Activated CD4-positive, alpha-beta T cell treated with anti-CD3 and anti-CD28 coated beads, Interleukin-2, Interleukin-4, amounts not matched to agents 100 ng/mL and 50 ng/mL, durations not matched to agents 16 hours and 8 hours (primary cell): ENCODE data around the gene PDZD8.

Source experiments
- DNase-seq: peaks from one replicate; pipeline ENCODE4 v3.0.0-alpha.2; 2020; ENCODE audit warnings: low spot score

The PDZD8 gene, protein sequence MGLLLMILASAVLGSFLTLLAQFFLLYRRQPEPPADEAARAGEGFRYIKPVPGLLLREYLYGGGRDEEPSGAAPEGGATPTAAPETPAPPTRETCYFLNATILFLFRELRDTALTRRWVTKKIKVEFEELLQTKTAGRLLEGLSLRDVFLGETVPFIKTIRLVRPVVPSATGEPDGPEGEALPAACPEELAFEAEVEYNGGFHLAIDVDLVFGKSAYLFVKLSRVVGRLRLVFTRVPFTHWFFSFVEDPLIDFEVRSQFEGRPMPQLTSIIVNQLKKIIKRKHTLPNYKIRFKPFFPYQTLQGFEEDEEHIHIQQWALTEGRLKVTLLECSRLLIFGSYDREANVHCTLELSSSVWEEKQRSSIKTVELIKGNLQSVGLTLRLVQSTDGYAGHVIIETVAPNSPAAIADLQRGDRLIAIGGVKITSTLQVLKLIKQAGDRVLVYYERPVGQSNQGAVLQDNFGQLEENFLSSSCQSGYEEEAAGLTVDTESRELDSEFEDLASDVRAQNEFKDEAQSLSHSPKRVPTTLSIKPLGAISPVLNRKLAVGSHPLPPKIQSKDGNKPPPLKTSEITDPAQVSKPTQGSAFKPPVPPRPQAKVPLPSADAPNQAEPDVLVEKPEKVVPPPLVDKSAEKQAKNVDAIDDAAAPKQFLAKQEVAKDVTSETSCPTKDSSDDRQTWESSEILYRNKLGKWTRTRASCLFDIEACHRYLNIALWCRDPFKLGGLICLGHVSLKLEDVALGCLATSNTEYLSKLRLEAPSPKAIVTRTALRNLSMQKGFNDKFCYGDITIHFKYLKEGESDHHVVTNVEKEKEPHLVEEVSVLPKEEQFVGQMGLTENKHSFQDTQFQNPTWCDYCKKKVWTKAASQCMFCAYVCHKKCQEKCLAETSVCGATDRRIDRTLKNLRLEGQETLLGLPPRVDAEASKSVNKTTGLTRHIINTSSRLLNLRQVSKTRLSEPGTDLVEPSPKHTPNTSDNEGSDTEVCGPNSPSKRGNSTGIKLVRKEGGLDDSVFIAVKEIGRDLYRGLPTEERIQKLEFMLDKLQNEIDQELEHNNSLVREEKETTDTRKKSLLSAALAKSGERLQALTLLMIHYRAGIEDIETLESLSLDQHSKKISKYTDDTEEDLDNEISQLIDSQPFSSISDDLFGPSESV

DNA sequence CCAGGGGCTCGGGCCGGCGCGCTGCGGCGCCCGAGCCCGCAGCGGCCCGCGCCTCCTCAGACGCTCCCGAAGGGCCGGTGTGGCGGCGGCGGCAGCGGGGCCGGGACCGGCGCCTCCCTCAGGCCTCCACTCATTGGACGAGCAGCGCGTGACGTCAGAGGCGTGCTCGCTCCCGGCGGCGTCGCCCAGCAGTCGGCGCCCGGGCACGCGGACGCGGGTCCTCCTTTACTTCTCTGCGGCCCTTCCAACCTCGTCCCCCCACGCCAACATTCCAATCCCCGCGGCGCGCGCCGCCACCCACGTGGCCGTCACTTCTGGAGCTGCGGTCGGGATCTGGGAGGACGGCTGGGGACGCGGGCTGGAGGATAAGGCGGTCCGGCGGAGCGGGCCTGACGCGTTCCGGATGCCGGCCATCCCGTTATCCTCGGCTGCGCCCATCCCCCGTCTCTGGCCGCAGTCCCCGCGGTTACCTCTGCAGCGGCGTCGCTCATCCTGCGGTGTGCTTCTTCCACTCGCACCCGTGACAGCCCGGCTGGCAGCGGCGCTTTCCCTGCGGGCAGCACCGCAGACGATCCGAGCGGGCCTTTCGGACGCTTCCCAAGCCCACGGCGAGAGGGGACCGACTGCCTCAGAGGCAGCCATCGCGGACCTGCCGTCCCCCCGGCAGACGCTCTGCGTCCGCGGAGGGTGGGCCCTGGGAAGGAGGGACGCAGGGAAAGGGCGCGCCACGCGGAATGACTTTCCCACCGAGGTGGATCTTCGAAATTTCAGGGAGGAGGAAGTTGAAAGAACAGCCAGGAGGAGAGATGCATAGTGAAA is at the start of gene PDZD8:
Gene PDZD8 (minus strand): TSS at position 81 of the 819 bp plus-strand sequence. CDS start 213 bp downstream, outside the sequence.
- DNase-seq, result peak; percentile 92

DNA sequence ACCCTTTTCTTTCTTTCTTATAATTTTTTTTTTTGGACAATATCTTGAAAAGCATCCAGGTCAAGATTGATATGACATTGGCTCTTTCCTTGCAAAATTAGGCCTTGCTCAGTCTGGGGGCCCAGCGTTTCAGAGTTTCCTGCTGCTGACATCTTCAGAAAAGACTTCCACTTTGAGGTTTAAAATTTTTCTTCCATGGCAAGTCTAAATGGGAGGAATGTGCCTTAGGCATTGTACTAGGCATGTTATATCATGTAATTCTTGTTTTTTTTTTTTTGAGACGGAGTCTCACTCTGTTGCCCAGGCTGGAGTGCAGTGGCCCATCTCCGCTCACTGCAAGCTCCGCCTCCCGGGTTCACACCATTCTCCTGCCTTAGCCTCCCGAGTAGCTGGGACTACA is 48.9 kb upstream of the PDZD8 start:
- no peak for DNase-seq

DNA sequence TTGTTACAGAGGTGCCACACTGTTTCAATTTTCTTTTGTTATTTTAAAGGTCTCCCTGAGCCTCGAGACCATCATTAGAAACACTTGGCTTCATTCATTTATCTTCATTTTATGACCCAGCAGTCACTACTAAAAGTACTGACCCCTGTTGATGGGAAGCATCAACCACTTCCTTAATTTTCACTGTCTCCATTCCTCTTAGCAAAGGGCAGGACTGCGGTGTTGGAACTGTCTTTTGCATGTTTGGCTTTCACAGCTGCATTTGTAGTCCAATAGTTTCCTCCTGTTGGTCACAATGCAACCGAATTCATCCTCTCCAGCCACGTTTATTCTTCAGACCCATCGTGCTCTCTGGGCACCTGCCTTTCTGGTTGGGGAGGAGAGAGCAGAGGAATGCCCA is 46.7 kb upstream of the PDZD8 start:
- no peak for DNase-seq

DNA sequence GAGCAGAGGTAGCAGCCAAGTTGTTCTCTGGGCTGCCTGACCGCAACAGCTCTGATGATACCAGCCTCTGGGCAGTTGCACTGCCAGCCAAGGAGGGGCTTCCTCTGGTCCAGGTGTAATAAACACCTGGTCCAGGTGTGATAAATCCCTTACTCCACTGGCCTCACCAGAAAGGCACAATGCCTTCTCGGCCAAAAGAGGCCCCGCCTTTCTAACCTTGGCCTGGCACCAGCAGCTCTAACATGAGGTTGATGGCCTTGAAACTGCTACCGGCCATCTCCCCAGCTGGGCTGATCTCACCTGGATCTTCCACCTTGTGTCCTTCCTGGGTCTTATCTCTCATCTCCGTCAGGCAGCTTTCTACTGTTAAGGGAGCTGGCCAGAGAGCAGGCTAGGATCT is 45.5 kb upstream of the PDZD8 start:
- no peak for DNase-seq

DNA sequence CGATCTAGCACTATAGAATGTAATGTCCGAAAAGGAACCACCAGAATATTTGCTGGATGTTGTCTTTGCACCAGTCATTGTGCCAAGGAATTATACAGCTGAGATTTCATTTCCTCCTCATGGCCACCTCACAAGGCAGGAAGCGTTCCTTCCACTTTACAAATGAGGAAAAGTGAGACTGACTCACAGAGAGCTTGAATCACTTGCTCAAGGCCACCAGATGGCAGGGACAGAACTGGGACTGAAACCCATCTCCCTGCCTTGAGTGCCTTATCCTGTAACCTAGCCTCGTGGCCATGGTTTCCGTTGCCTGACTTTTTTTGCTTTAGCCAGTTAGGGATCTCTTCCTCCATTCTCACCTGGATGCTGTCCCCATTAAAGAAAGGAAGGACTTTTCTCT is 44.7 kb upstream of the PDZD8 start:
- no peak for DNase-seq

DNA sequence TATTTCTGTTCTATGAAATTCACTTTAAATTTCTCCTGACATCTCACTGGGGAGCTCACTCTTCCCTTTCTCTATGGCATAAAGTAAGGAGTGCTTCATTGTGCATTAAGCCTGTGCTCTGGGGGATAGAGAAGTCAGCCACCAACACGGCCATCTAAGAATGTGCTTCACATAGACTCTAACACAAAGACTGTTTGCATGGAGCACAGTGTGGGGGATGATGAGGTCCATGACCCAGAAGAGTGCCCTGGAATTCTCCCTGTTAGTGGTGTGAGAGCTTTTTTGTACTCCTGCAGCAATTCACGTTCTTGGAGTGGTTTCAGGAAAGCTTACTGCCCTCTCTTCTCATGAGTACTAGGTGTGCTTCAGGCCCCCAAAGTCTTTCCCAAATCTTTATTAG is 43.9 kb upstream of the PDZD8 start:
- no peak for DNase-seq

DNA sequence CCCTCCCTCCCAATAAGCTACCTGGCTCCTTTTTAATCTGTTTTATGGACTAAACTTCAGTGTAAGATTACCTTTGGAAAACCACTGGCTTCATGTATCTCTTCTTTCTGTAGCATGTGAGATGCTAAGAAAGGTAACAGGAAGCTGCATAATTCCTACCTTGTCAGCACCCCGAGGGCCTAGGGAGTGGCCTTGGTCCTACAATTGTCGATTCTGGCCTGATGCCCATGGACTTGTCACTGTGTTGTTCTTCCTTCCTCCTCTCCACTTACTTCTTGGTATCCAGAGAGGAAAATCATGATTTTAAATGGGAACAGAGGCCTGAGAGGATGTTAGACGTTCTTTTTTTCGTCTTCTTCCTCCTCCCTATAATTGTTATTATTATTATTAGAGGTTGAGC is 42.9 kb upstream of the PDZD8 start:
- DNase-seq, result no peak

DNA sequence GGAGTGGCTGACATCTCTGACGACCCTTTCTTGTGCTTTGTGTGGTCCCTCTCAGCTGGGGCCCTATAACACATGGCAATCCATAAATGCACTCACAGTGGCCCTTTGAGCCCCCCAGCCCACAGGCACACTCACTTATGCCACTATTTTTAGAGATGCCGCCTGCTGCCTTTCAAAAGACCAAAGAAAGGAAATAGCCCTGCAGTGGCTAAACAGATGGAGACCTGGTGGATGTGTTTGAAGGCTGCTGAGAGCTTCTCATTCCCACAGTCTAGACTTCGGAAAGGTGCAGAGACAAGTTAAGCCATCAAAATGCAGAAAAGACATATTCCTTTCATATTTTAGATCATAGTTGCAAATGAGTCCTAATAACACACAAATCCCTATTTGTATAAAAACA is 42.0 kb upstream of the PDZD8 start:
- no peak for DNase-seq

DNA sequence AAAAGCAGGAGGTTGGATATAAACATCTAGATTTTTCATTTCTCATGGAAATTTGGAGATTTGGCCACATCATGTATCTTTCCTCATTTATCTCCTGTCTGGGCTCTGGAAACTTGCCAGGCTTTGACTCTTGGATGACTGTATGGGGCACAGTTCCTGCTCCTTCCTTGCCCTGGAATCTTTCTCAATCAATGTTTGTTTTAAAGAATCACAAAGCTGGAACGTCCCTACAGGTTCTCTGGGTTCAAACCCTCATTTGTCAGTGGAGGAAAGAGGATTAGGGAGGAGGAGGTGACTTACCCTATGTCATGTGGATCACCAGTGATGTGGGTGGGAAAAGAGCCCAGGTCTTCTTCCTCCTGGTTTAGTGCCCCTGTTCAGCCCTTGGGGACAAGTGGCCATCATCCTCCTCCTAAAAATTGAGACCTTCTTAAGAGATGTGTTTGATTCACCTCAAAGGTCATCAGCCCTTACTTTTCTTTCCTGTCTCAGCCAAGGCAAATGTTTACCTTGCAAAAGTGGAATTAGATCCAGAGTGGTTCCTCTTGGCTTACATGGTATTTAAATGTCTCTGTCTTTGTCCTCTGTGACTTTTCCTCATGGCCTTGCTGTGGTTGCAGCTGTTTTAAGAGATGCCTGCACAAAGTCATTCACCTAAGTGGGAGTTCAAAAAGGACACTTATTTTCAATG is 38.8 kb upstream of the PDZD8 start:
- DNase-seq, result no peak

DNA sequence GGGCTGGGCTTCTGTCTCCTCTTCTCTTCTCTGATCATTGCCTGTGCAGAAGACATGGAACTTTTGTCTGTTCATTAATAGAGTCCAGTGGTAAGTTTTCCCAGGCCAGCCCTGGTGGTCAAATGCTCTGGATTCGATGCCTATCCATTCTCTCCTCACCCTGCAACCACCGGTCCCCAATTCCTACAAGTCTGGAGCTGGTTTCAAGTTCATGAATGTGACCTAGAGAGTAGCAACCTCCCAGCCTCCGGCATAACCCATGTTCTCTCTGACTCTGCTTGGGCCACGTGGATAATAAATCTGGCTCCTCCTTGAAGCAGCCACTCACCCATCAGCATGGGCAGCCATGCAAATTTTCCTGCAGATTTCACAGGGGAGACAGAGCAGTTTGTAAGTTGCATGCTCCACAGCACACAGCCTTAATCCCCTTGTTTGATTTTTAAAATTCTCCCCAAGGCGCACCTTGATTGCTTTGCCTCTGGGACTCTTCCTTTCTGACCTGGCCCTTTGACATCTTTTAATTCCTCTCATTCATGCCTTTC is 37.3 kb upstream of the PDZD8 start:
- no peak for DNase-seq

DNA sequence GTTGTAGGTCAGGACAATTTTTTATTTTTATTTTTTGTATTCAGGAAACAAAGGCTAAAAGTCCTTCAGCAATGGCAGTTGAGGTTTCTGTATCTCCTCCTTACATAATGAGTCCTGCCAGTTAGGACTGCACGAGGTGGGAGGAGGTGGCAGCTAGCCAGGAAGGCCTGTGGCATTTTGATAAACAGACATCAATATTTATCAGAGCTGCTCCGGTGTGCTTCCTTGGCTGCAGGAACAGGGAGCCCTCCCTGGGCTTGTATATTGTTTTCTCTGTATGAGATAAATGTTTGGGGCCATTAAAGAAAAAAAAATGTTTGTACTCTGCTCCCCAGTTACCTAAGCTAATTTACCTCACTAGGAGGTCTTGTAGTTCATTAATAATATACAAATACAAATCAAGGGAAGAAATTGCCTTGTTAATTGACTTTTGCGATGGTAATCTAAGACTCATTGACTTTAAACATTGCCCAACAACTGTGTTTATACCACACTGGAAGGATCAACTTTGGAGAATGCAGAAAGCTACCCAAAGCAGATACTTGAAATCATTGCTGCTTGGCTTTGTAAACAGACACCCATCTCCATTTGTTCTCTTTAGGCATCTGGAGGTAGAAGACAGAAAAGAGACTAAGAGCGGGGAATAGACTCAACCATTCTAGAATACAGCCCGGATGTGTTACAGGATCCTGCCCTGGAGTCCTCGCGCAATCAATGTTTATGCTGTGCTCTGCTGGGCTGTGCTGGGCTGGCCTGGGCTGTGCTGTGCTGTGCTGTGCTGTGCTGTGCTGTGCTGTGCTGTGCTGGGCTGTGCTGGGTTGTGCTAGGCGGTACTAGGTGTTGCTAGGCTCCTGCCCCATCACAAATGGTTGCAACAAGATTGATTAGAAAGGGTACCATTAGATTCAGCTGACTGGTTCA is 36.5 kb upstream of the PDZD8 start:
- DNase-seq, result no peak

DNA sequence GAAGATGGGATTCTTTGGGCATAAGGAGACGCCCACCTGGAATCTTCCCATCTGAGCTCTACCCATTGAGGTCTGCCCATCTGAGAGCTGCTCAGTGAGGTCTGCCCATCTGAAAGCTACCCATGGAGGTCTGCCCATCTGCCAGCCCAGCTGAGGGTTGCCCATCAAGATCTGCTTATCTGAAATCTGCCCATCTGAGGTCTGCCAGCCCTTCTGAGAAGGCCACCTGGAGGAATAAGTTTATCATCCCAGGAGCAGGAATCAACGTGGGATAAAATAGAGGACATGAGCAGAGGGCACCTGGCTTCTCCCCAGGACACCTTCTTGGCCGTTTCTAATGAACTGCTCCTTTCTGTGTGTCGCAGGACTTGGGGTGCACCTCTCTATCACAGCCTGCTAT is 35.3 kb upstream of the PDZD8 start:
- DNase-seq, result no peak

DNA sequence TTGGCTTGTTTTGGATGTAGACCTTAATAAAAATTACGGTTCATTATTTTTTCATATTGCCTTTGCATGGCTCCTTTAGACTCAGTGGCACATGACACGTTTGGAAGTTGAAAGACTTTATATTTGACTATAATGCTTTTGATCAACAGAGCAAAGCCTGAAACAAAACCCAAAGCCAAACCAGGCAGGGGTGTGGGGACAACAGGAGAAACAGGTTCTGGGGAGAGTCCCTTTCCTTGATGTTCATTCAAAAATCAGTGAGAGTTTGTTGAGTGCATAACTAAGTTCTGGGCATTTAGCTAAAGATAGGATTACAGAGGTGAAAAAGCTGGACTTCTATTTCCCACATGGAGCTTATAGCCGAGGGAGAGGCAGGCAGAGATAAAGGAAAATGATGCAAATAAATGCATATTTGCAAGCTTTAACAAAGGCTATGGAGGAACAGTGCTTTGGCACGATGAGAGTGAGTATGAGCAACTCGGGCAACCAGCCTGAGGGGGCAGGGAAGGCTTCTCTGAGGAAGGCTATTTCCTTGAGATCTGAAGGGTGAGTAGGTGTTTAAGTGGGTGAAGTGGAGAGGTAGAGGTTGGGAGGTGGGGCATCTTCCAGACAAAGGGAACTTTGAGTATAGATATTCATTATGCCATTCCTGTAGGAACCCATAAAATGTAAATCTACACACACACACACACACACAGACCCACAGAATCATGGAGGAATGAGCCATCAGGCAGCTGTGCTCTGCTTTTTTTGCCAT is 34.5 kb upstream of the PDZD8 start:
- no peak for DNase-seq

DNA sequence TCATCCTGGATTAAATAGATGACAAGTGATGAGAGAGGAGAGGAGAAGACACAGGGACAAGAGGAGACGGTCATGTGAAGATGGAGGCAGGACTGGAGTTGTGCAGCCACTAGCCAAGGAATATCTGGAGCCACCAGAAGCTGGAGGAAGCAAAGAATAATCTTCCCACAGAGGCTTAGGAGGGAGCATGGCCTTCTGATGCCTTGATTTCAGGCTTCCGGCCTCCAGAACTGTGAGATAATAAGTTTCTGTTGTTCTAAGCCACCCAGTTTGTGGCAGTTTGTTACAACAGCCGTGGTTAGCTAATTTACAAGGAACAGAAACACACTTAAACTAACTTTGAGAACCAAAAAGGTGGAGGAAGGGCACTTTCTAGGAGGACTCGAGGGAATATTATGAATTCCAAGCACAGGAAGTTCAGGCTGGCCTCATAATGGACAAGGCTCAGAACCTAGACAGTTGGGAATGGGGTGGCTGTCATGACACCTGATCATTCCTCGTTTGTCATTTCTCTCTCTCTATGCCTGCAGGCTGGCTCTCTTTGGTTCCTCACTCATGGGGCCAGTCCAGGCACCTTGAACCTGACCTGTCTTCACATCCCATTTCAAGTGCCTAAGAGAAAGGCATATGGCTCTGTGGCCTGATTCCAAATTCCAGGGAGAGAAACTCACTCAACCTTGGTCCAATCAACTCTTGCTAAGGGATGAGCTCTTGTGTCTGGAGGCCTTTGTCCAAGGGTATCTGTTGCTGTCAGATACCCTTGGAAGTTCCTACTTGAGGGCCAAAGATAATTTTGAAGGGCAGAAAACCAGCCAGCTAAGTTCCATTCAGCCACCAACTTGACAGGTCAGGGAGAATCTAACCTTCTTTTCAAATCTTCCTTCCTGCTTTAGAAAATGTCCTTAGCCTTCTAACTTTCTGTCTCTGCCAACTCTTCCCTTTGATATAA is 33.5 kb upstream of the PDZD8 start:
- no peak for DNase-seq

DNA sequence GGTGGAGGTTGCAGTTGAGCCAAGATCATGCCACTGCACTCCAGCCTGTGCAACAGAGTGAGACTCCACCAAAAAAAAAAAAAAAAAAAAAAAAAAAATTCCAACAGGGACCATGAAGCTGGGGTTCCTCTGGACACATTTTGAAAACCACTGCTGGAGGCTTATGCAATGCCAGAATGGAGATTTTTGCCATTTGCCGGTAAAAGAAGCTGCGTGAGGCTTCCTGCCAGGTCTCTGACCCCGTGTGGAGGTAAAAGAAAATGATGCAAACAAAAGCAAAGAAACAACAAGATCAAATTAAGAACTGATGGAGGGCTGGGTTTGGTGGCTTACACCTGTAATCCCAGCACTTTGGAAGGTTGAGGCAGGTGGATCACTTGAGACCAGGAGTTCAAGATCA is 30.5 kb upstream of the PDZD8 start:
- no peak for DNase-seq

DNA sequence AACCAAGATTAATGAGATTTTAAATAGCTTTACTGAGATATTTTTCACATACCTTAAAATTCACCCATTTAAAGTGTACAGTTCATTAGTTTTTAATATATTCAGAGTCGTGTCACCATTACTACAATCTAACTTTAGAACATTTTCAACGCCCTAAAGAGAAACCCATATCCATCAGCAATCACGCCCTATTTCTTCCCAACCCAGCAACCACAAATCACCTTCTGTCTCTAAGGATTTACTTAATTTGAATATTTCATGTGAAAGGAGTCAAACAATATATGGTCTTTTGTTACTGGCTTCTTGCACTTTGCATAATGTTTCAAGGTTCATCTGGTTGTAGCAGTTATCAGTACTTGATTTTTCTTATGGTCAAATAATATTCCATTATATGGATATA is 25.1 kb upstream of the PDZD8 start:
- DNase-seq, result no peak

DNA sequence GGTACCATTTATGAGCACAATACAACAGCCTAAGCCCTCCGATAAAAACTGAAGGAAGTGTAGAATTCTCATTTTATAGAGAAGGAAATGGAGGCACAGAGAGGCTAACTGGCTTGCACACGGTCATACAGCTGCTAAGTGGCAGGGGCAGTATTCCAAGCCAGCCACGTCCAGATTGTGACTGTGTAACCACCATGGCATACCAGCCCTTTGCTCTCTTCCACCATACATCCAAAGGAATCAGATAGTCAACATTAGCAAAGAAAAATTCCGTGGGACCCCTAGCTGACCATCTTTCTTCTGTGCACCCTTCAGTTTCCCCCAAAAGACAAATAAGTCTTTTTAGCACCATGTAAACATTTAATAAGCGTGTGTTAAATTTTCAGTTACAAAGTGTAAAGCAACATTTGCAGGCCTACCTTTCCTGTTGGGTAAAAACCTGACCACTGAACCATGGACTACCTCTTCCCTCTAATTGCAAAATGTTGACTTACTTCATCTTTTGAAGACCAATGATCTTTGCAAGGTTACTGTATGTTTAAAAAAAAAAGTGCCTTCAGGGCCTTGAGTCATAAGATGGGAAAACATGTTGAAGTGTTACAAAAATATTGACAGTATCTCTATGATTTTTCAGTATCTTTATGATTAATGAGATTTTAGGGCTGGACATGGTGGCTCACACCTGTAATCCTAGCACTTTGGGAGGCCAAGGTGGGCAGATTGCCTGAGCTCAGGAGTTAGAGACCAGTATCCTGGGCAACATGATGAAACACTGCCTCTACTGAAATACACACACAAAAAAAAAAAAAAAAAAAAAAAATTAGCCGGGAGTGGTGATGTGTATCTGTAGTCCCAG is 24.3 kb upstream of the PDZD8 start:
- no peak for DNase-seq
